Fibroblast of lung (primary cell): ENCODE measurements around the gene MBNL2. TPM values are rescaled to one million over a fixed set of nuclear protein-coding genes. Genes with fewer than 3 reads are reported as not detected.

Experiments
- DNase-seq, 2 donors: peaks; one replicate each; pipeline versions ENCODE4 v3.0.0 to v3.0.0-alpha.2; 2010; ENCODE audit warnings: low read depth in 2 of 2
- H2AFZ ChIP-seq: 2 replicates; pipeline ENCODE4 v1.5.1; 2012; ENCODE audit warnings: low read length, control low read depth, inconsistent platforms
- H3K27ac ChIP-seq: 2 replicates; pipeline ENCODE4 v1.5.1; 2011; ENCODE audit warnings: low read length, control low read depth; ENCODE audit not compliant: insufficient read depth
- H3K27me3 ChIP-seq: 2 replicates; pipeline ENCODE4 v1.5.1; 2011; ENCODE audit warnings: mild to moderate bottlenecking, low read length; ENCODE audit not compliant: control insufficient read depth, insufficient read depth
- H3K36me3 ChIP-seq: 2 replicates; pipeline ENCODE4 v1.5.1; 2011; ENCODE audit warnings: low read length; ENCODE audit not compliant: control insufficient read depth, insufficient read depth
- H3K4me1 ChIP-seq: 2 replicates; pipeline ENCODE4 v1.5.1; 2011; ENCODE audit warnings: low read length; ENCODE audit not compliant: control insufficient read depth, insufficient read depth; ENCODE audit errors: extremely low read depth
- H3K4me2 ChIP-seq: 2 replicates; pipeline ENCODE4 v1.5.1; 2011; ENCODE audit warnings: low read length, control low read depth; ENCODE audit not compliant: insufficient read depth; ENCODE audit errors: extremely low read depth
- H3K4me3 ChIP-seq, 4 experiments: fragments of 200-600 bp in 1 of 4; sonication (generic) in 1 of 4; replicated peaks in 1 of 4; 2 replicates each; pipeline ENCODE4 v1.5.1; 2011 to 2016; ENCODE audit warnings: low read length in 4 of 4, low read depth in 3 of 4, mild to moderate bottlenecking in 3 of 4, control low read depth in 2 of 4, inconsistent platforms in 1 of 4, mixed read lengths in 1 of 4; ENCODE audit not compliant: insufficient read depth in 1 of 4; ENCODE audit errors: control extremely low read depth in 1 of 4
- H3K79me2 ChIP-seq: 2 replicates; pipeline ENCODE4 v1.5.1; 2012; ENCODE audit warnings: mild to moderate bottlenecking, low read length, inconsistent platforms; ENCODE audit not compliant: control insufficient read depth, insufficient read depth
- H3K9ac ChIP-seq: 2 replicates; pipeline ENCODE4 v1.5.1; 2011; ENCODE audit warnings: mild to moderate bottlenecking, low read length, control low read depth; ENCODE audit not compliant: insufficient read depth
- H3K9me3 ChIP-seq: 2 replicates; pipeline ENCODE4 v1.5.1; 2012; ENCODE audit warnings: low read depth, low read length; ENCODE audit not compliant: control insufficient read depth, insufficient read depth
- H4K20me1 ChIP-seq: 2 replicates; pipeline ENCODE4 v1.5.1; 2011; ENCODE audit warnings: low read length; ENCODE audit not compliant: control insufficient read depth, insufficient read depth; ENCODE audit errors: extremely low read depth
- EZH2 ChIP-seq: IDR thresholded peaks from 2 replicates; pipeline ENCODE4 v1.5.1; 2012; ENCODE audit warnings: low read length, control low read depth, mild to moderate bottlenecking; ENCODE audit errors: missing control alignments
- polyA plus RNA-seq, 2 donors: library from polyadenylated mRNA; depleted of rRNA in 1 of 2; stranded (reverse) in 1 of 2; unstranded in 1 of 2; fragments of >200 nt; gene quantifications; 2 replicates each; pipeline ENCODE4 v1.2.1, GENCODE V29; 2011 to 2012; ENCODE audit warnings: missing spikeins in 1 of 2
- total RNA-seq: library from RNA; depleted of rRNA; stranded (reverse); fragments of >200 nt; gene quantifications from 2 replicates; pipeline ENCODE4 v1.2.1, GENCODE V29; 2014
- TF ChIP-seq, protein P1 (sequence below), 2 donors: IDR thresholded peaks in 1 of 2; conservative IDR thresholded peaks in 1 of 2; 1 replicate in 1 of 2; 2 replicates in 1 of 2; pipeline ENCODE4 v1.5.1; 2011 to 2012; ENCODE audit warnings: low read length in 2 of 2, control low read depth in 1 of 2, inconsistent platforms in 1 of 2, low read depth in 1 of 2, mild to moderate bottlenecking in 1 of 2

MBNL2 gene
- total and polyA plus RNA-seq, 2 donors (not counting 1 experiment from before 2014, with no cell fraction given) = 48.9 to 61.1 TPM

DNA sequence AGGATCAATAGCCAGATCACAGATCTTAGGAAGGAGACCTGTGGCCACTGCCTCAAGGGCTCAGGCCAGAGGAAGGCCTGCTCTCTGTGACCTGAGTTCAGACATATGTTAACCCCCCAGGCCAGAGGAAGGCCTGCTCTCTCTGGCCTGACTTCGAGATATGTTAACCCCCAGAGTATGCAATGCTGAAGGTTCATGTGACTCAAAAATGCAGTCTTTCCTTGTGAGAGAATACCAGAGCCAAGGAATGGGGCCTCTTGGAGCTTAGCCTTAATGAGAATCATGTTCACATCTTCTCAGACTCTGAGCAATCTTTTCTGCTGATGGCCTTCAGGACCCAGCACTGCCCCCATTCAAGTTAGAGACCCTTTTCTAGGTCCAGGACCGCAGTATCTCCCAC is 36.7 kb downstream of the MBNL2 start:
- Histone ChIP-seq H3K4me2 (peak overlapping the region; percentile 36), H4K20me1 (no peaks in the 10 kb centered on the region), H3K79me2 (peaks cover 59% of the 10 kb centered on the region), H3K4me3 (no peak overlapping the region), H3K9ac (no peak overlapping the region), H3K36me3 (no peaks in the 10 kb centered on the region), H3K27me3 (no peaks in the 10 kb centered on the region), H3K4me1 (peaks cover 52% of the 10 kb centered on the region), H3K9me3 (no peaks in the 10 kb centered on the region), H3K27ac (peak overlapping the region; percentile 96), H2AFZ (no peak overlapping the region)
- DNase-seq = peak in 1 of 2 donors; percentile 78
- TF ChIP-seq EZH2 = no peak
- TF ChIP-seq, protein P1, sequence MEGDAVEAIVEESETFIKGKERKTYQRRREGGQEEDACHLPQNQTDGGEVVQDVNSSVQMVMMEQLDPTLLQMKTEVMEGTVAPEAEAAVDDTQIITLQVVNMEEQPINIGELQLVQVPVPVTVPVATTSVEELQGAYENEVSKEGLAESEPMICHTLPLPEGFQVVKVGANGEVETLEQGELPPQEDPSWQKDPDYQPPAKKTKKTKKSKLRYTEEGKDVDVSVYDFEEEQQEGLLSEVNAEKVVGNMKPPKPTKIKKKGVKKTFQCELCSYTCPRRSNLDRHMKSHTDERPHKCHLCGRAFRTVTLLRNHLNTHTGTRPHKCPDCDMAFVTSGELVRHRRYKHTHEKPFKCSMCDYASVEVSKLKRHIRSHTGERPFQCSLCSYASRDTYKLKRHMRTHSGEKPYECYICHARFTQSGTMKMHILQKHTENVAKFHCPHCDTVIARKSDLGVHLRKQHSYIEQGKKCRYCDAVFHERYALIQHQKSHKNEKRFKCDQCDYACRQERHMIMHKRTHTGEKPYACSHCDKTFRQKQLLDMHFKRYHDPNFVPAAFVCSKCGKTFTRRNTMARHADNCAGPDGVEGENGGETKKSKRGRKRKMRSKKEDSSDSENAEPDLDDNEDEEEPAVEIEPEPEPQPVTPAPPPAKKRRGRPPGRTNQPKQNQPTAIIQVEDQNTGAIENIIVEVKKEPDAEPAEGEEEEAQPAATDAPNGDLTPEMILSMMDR (conservative IDR thresholded peaks at IDR 0.05 in 1 of 2, IDR thresholded peaks at IDR 0.05 in 1 of 2; ENCODE audit: low read depth in 1 of 2, low read length in 2 of 2) = no peak

DNA sequence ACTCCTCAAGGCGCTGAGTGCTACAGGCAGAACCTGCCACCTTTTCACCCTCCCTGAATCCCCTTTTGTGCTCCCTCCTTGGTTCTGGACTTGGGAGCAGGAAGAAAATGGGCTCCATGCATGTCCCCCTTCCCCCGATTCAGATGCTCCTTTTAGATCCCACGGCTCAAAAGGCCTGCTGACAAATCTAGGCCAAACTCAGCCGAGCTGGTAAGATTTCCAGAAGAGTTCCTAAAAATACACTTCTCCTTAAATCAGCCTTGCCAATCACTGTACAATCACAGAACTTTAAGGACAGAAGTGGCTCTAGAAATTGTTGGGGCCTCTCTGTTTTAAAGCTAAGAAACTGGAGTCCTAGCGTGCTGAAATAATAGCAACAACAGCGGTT is 37.3 kb downstream of the MBNL2 start:
- H3K79me2 ChIP-seq = peaks cover 57% of the 10 kb centered on the region
- H2AFZ ChIP-seq = no peak overlapping the region
- H3K36me3 ChIP-seq = no peaks in the 10 kb centered on the region
- H3K27ac ChIP-seq = peak overlapping the region; percentile 96
- no peaks in the 10 kb centered on the region for H3K9me3 ChIP-seq
- H3K27me3 ChIP-seq = no peaks in the 10 kb centered on the region
- no peak overlapping the region for H3K4me3 ChIP-seq
- no peaks in the 10 kb centered on the region for H4K20me1 ChIP-seq
- DNase-seq = no peak
- TF ChIP-seq EZH2 = no peak
- TF ChIP-seq, protein P1 (conservative IDR thresholded peaks at IDR 0.05 in 1 of 2, IDR thresholded peaks at IDR 0.05 in 1 of 2; ENCODE audit: low read depth in 1 of 2, low read length in 2 of 2) = no peak
- H3K9ac ChIP-seq = no peak overlapping the region
- H3K4me1 ChIP-seq = peaks cover 51% of the 10 kb centered on the region
- H3K4me2 ChIP-seq = no peak overlapping the region

DNA sequence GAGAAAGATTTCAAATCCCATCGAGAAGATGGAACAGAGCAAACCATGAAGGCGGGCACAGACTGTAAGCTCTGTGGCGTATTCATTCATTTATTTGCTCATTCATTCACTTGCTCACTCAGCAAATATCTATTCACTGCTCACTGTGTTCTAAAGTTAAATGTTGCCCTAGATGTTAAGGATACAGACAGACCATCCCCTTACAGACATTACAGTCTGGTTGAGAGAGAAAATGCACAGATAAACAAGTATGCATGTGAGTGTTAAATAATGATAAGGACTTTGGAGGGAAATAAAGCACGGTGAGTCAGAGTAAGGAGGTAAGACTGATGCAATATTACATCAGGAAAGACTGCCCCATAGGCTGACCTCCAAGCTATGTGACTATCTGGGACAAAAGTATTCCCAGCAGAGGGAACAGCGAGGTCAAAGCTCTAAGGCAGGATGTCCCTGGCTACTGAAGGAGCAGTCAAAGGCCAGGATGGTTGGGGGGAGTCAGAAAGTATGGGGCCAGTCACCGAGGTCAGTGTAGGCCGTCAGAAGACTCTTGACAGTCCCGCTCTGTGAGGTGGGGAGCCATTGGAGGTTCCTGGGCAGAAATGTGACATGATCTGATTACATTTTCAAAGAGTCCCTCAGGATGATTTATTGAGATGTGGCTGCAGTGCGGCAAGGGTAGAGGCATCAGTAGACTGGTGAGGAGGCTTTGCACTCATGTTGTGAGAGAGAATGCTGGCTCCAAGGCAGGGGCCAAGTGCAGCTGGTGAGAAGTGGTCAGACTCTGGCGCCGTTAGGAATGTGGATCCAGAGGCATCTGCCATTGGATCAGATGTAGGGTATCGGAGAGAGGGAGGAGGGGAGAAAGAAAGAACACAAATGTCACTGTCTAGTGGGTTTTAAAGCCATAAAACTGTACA is 37.9 kb downstream of the MBNL2 start:
- Histone ChIP-seq H3K4me3 (no peak overlapping the region), H2AFZ (no peak overlapping the region), H3K27ac (peak overlapping the region; percentile 96), H4K20me1 (no peaks in the 10 kb centered on the region), H3K36me3 (no peaks in the 10 kb centered on the region), H3K9me3 (no peaks in the 10 kb centered on the region), H3K27me3 (no peaks in the 10 kb centered on the region), H3K4me2 (peak overlapping the region; percentile 15), H3K9ac (no peak overlapping the region), H3K4me1 (peaks cover 49% of the 10 kb centered on the region), H3K79me2 (peaks cover 62% of the 10 kb centered on the region)
- DNase-seq = peak; percentile 74 to 84
- no peak for TF ChIP-seq EZH2
- TF ChIP-seq, protein P1 (conservative IDR thresholded peaks at IDR 0.05 in 1 of 2, IDR thresholded peaks at IDR 0.05 in 1 of 2; ENCODE audit: low read depth in 1 of 2, low read length in 2 of 2) = no peak
